HG02852 (cell line): Measurements from ENCODE around the gene NLK.
"Not testable (repeated sequence)": the region's sequence is repeated elsewhere in the genome, so short reads cannot be mapped to it uniquely, and the experiment has no call there.

Experiments used
- ATAC-seq: cut with Tn5 transposase; IDR thresholded peaks from one replicate; pipeline ENCODE4 v1.9.1; 2021; ENCODE audit warnings: mild to moderate bottlenecking, moderate library complexity; ENCODE audit not compliant: unreplicated experiment

NLK gene

GRCh38 chr17:28071891-28072606 is 29.6 kb downstream of the NLK start:
- no peak for ATAC-seq

GRCh38 chr17:28072936-28073533 is 30.6 kb downstream of the NLK start:
- ATAC-seq = no peak

GRCh38 chr17:28074010-28074409 is 31.5 kb downstream of the NLK start:
- no peak for ATAC-seq

GRCh38 chr17:28076144-28076543 is 33.7 kb downstream of the NLK start:
- no peak for ATAC-seq

GRCh38 chr17:28077140-28077539 is 34.7 kb downstream of the NLK start:
- not testable (repeated sequence) for ATAC-seq

GRCh38 chr17:28078341-28079229 is 36.1 kb downstream of the NLK start:
- ATAC-seq = no peak

GRCh38 chr17:28081467-28081866 is 39.0 kb downstream of the NLK start:
- ATAC-seq = no peak

GRCh38 chr17:28085766-28086165 is 43.3 kb downstream of the NLK start:
- no peak for ATAC-seq

- ATAC-seq = no peak
Measured at GRCh38 chr17:28086519-28086918, 44.0 kb downstream of the NLK start.

- ATAC-seq = no peak
Measured at GRCh38 chr17:28087743-28088142, 45.3 kb downstream of the NLK start.

GRCh38 chr17:28090551-28090950 is 48.1 kb downstream of the NLK start:
- no peak for ATAC-seq

- no peak for ATAC-seq
Measured at GRCh38 chr17:28092088-28092487, 49.6 kb downstream of the NLK start.

GRCh38 chr17:28093999-28094716 is 51.7 kb downstream of the NLK start:
- ATAC-seq = no peak

- no peak for ATAC-seq
Measured at GRCh38 chr17:28096756-28097155, 54.3 kb downstream of the NLK start.

GRCh38 chr17:28097254-28097653 is 54.8 kb downstream of the NLK start:
- no peak for ATAC-seq

GRCh38 chr17:28097901-28098300 is 55.4 kb downstream of the NLK start:
- no peak for ATAC-seq

GRCh38 chr17:28098591-28098990 is 56.1 kb downstream of the NLK start:
- ATAC-seq = not testable (repeated sequence)

GRCh38 chr17:28100251-28100650 is 57.8 kb downstream of the NLK start:
- ATAC-seq = no peak

GRCh38 chr17:28100936-28101335 is 58.5 kb downstream of the NLK start:
- ATAC-seq = no peak

GRCh38 chr17:28101919-28102318 is 59.4 kb downstream of the NLK start:
- no peak for ATAC-seq

GRCh38 chr17:28105501-28105900 is 63.0 kb downstream of the NLK start:
- no peak for ATAC-seq
